ENCODE results near the gene ARHGAP25.

The ARHGAP25 gene

GRCh38 chr2:68772109-68772508 is 37.5 kb downstream of the ARHGAP25 start:
- TF ChIP-seq USF1 (IDR thresholded peaks at IDR 0.05) (no peak), NFIC (IDR thresholded peaks at IDR 0.05) (no peak), TCF12 (IDR thresholded peaks at IDR 0.05; ENCODE audit: low read depth) (no peak), FOXM1 (IDR thresholded peaks at IDR 0.05; ENCODE audit: borderline replicate concordance, low read depth) (no peak), MAX (IDR thresholded peaks at IDR 0.05) (no peak)

GRCh38 chr2:68774569-68775271 is 40.1 kb downstream of the ARHGAP25 start:
- no peak for TF ChIP-seq TAF1 (IDR thresholded peaks at IDR 0.05; ENCODE audit: low read depth)
- TF ChIP-seq RAD21 (IDR thresholded peaks at IDR 0.05; ENCODE audit: low read depth): no peak
- no peak for TF ChIP-seq YY1 (IDR thresholded peaks at IDR 0.05; ENCODE audit: low read depth)
- TF ChIP-seq CREB1 (IDR thresholded peaks at IDR 0.05; ENCODE audit: low read depth): no peak
- no peak for TF ChIP-seq EGR1 (IDR thresholded peaks at IDR 0.05)
- no peak for TF ChIP-seq EP300 (IDR thresholded peaks at IDR 0.05; ENCODE audit: borderline replicate concordance)
- no peak for TF ChIP-seq TCF12 (IDR thresholded peaks at IDR 0.05; ENCODE audit: low read depth)
- no peak for TF ChIP-seq NFIC (IDR thresholded peaks at IDR 0.05)
- TF ChIP-seq FOXM1 (IDR thresholded peaks at IDR 0.05; ENCODE audit: borderline replicate concordance, low read depth): no peak
- no peak for TF ChIP-seq TEAD4 (IDR thresholded peaks at IDR 0.05)
- TF ChIP-seq ZBTB7A (IDR thresholded peaks at IDR 0.05; ENCODE audit: low read depth): no peak
- TF ChIP-seq, protein P1, sequence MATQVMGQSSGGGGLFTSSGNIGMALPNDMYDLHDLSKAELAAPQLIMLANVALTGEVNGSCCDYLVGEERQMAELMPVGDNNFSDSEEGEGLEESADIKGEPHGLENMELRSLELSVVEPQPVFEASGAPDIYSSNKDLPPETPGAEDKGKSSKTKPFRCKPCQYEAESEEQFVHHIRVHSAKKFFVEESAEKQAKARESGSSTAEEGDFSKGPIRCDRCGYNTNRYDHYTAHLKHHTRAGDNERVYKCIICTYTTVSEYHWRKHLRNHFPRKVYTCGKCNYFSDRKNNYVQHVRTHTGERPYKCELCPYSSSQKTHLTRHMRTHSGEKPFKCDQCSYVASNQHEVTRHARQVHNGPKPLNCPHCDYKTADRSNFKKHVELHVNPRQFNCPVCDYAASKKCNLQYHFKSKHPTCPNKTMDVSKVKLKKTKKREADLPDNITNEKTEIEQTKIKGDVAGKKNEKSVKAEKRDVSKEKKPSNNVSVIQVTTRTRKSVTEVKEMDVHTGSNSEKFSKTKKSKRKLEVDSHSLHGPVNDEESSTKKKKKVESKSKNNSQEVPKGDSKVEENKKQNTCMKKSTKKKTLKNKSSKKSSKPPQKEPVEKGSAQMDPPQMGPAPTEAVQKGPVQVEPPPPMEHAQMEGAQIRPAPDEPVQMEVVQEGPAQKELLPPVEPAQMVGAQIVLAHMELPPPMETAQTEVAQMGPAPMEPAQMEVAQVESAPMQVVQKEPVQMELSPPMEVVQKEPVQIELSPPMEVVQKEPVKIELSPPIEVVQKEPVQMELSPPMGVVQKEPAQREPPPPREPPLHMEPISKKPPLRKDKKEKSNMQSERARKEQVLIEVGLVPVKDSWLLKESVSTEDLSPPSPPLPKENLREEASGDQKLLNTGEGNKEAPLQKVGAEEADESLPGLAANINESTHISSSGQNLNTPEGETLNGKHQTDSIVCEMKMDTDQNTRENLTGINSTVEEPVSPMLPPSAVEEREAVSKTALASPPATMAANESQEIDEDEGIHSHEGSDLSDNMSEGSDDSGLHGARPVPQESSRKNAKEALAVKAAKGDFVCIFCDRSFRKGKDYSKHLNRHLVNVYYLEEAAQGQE (IDR thresholded peaks at IDR 0.05; ENCODE audit: low read depth): no peak
- no peak for TF ChIP-seq CEBPB (IDR thresholded peaks at IDR 0.05)
- no peak for TF ChIP-seq USF1 (IDR thresholded peaks at IDR 0.05)

- TF ChIP-seq CREB1 (IDR thresholded peaks at IDR 0.05; ENCODE audit: low read depth) (no peak), TEAD4 (IDR thresholded peaks at IDR 0.05) (no peak), YY1 (IDR thresholded peaks at IDR 0.05; ENCODE audit: low read depth) (no peak), EGR1 (IDR thresholded peaks at IDR 0.05) (no peak), RAD21 (IDR thresholded peaks at IDR 0.05; ENCODE audit: low read depth) (no peak), ZBTB7A (IDR thresholded peaks at IDR 0.05; ENCODE audit: low read depth) (no peak), EP300 (IDR thresholded peaks at IDR 0.05; ENCODE audit: borderline replicate concordance) (no peak), CEBPB (IDR thresholded peaks at IDR 0.05) (no peak), MAX (IDR thresholded peaks at IDR 0.05) (no peak), USF1 (IDR thresholded peaks at IDR 0.05) (no peak), FOXM1 (IDR thresholded peaks at IDR 0.05; ENCODE audit: borderline replicate concordance, low read depth) (no peak)
- TF ChIP-seq, protein P1 (IDR thresholded peaks at IDR 0.05; ENCODE audit: low read depth): no peak
These were observed 40.7 kb downstream of the ARHGAP25 start for GRCh38 chr2:68775272-68775842.

DNA sequence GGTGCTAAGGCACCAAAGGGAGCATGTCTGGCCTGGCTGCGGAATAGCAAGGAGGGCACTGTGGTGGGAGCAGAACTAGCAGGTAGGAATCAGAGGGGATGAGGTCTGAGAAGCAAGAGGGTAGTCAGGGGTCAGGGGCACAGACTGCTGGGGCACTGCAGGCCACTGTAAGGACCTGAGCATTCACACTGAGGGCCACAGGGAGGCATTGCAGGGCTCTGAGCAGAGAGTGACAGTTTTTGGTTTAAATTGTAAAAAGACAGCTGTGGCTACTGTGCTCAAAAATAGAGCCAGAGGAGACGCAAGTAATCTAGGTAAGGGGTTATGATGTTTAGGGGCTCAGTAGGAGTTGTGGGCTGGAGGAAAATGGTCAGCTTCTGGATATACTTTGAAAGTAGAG is 41.5 kb downstream of the ARHGAP25 start:
- TF ChIP-seq ZBTB7A (IDR thresholded peaks at IDR 0.05; ENCODE audit: low read depth): no peak
- peak; percentile 12; the same call in 1 of the 2 replicates for TF ChIP-seq RAD21 (IDR thresholded peaks at IDR 0.05; ENCODE audit: low read depth)

GRCh38 chr2:68779595-68779994 is 45.0 kb downstream of the ARHGAP25 start:
- TF ChIP-seq, protein P1 (IDR thresholded peaks at IDR 0.05; ENCODE audit: low read depth): no peak

Measured in Ishikawa (cell line).